Erythroblast (primary cell): Measurements from ENCODE around the gene ZBTB7A.

ENCODE experiments used
- GATA1 ChIP-seq: IDR thresholded peaks from 2 replicates; pipeline ENCODE4 v1.6.1; 2011; ENCODE audit warnings: low read depth, mild to moderate bottlenecking, control low read depth, low read length, moderate library complexity
- POLR2A ChIP-seq: IDR thresholded peaks from 2 replicates; pipeline ENCODE4 v1.6.1; 2011; ENCODE audit warnings: mild to moderate bottlenecking, low read length

- no peak for TF ChIP-seq POLR2A
- no peak for TF ChIP-seq GATA1
These were observed 10.3 kb upstream of the ZBTB7A start for GRCh38 chr19:4077007-4077374.
